Activated CD4-positive, alpha-beta T cell treated with anti-CD3 and anti-CD28 coated beads, Interleukin-2, amount 50 U/mL, for 16 hours (primary cell): ENCODE results near the gene MRPS18A.
A peak's percentile ranks its signal among the peaks of the same experiment; 100 is the strongest.

ENCODE experiments used
- DNase-seq: peaks from one replicate; pipeline ENCODE4 v3.0.0-alpha.2; 2020

MRPS18A gene

GRCh38 chr6:43687437-43688347 is at the start of gene MRPS18A:
Gene MRPS18A, minus strand, starts transcription at chr6:43687791. Its CDS starts 12 bp downstream, at chr6:43687779.
- peak; percentile 87 for DNase-seq

- no peak for DNase-seq
These were observed 49.3 kb upstream of the MRPS18A start for GRCh38 chr6:43736844-43737243.

GRCh38 chr6:43736211-43736786 is 48.7 kb upstream of the MRPS18A start:
- DNase-seq = no peak

GRCh38 chr6:43735642-43736199 is 48.1 kb upstream of the MRPS18A start:
- no peak for DNase-seq

GRCh38 chr6:43734294-43734665 is 46.7 kb upstream of the MRPS18A start:
- no peak for DNase-seq

- DNase-seq = peak; percentile 10
These were observed 46.1 kb upstream of the MRPS18A start for GRCh38 chr6:43733471-43734293.

- no peak for DNase-seq
These were observed 43.0 kb upstream of the MRPS18A start for GRCh38 chr6:43730634-43731033.

GRCh38 chr6:43729537-43729936 is 41.9 kb upstream of the MRPS18A start:
- no peak for DNase-seq

GRCh38 chr6:43728586-43728985 is 41.0 kb upstream of the MRPS18A start:
- DNase-seq = no peak

GRCh38 chr6:43727634-43728033 is 40.0 kb upstream of the MRPS18A start:
- no peak for DNase-seq

- no peak for DNase-seq
These were observed 38.3 kb upstream of the MRPS18A start for GRCh38 chr6:43725643-43726580.

GRCh38 chr6:43724914-43725642 is 37.5 kb upstream of the MRPS18A start:
- DNase-seq = peak; percentile 75

GRCh38 chr6:43724354-43724753 is 36.8 kb upstream of the MRPS18A start:
- DNase-seq = no peak

- peak; percentile 75 for DNase-seq
These were observed 36.2 kb upstream of the MRPS18A start for GRCh38 chr6:43723737-43724295.

- DNase-seq = no peak
These were observed 35.4 kb upstream of the MRPS18A start for GRCh38 chr6:43722920-43723545.

- DNase-seq = no peak
These were observed 33.4 kb upstream of the MRPS18A start for GRCh38 chr6:43720999-43721398.

- DNase-seq = no peak
These were observed 31.9 kb upstream of the MRPS18A start for GRCh38 chr6:43719511-43719910.

- no peak for DNase-seq
These were observed 31.0 kb upstream of the MRPS18A start for GRCh38 chr6:43718387-43719105.

- no peak for DNase-seq
These were observed 30.2 kb upstream of the MRPS18A start for GRCh38 chr6:43717822-43718221.

- no peak for DNase-seq
These were observed 29.8 kb upstream of the MRPS18A start for GRCh38 chr6:43717389-43717788.
